ENCODE results near the gene LRRC3.

LRRC3 gene

DNA sequence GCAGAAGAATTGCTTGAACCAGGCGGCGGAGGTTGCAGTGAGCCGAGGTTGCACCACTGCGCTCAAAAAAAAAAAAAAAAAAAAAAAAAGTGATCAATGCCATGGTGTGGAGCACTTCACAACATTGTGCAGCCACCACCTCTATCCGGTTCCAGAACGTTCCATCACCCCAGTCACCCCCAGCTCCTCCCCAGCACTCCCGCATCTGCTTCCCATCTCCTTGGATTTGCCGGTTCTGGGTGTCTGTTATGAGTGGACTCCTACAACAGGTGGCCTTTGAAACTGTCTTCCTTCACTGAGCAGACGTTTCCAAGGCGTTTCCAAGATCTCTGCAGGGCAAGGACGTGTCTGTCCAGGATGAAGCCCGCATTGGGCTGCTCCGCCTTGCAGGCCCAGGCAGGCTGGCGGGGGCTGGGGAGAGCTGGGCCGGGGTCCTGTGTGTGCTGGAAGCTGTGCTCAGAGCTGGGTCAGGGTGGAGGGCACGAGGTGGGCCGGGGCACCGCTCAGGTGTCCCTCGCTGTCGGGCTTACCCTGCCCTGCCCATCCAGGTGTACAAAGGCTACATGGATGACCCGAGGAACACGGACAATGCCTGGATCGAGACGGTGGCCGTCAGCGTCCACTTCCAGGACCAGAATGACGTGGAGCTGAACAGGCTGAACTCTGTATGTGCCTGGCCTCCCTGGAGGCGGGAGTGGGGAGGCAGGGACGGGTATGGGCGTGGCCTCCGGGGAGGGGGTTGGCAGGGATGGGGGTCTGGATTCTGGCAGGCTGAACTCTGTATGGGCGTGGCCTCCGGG, 14.9 kb upstream of the LRRC3 start:
- no peak for DNase-seq

DNA sequence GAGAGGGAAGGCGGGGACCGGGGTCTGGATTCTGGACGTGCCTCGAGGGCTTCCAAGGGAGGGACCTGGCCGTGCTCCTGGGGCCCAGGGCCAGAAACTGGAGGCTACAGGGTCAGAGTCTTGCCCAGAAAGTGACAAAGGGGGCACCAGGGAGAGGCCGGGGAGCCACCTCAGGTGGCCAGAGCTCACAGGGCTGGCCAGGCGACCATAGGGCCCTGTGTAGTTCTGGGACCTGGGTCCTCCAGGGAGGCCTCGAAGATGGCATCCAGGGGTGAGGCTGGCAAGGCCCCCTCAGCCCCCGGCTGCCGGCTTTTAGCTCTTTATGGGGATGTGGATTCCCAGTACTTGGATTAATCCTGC, 14.3 kb upstream of the LRRC3 start:
- no peak for DNase-seq

DNA sequence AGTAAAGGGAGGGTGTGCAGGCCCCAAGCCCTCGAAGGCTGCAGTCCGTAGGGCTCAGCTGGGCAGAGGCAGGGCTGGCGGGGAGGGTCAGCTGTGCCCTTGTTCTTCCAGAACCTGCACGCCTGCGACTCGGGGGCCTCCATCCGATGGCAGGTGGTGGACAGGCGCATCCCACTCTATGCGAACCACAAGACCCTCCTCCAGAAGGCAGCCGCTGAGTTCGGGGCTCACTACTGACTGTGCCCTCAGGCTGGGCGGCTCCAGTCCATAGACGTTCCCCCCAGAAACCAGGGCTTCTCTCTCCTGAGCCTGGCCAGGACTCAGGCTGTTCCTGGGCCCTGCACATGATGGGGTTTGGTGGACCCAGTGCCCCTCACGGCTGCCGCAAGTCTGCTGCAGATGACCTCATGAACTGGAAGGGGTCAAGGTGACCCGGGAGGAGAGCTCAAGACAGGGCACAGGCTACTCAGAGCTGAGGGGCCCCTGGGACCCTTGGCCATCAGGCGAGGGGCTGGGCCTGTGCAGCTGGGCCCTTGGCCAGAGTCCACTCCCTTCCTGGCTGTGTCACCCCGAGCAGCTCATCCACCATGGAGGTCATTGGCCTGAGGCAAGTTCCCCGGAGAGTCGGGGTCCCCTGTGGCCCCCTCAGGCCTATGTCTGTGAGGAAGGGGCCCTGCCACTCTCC, 13.6 kb upstream of the LRRC3 start:
- DNase-seq, result no peak

- no peak for DNase-seq
Measured at GRCh38 chr21:44442266-44443125, 12.8 kb upstream of the LRRC3 start.

DNA sequence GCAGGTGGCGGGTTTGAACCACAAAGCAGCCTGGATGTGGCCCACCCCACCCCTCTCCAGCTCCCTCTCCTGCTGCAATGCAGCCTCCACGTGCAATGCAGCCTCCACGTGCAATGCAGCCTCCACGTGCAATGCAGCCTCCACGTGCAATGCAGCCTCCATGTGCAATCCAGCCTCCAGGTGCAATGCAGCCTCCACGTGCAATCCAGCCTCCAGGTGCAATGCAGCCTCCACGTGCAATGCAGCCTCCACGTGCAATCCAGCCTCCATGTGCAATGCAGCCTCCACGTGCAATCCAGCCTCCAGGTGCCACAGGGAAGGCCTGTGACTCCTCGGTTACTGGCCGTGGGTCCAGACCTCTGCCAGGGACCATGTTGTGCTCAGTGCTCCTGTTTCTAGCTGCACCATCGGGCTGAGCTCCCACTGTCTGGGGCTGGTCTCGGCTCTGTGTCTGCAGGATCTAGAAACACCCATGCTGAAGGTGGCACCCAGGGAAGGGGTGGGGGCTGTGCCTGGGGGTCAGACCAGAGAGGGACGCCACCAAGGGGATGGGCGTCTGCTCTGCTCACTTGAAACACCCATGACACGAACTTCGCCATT, 11.9 kb upstream of the LRRC3 start:
- no peak for DNase-seq

- no peak for DNase-seq
Measured at GRCh38 chr21:44443891-44444285, 11.4 kb upstream of the LRRC3 start.

GRCh38 chr21:44444286-44444931, 10.9 kb upstream of the LRRC3 start:
- no peak for DNase-seq

- DNase-seq, result no peak
Measured at GRCh38 chr21:44445145-44445812, 10.0 kb upstream of the LRRC3 start.

GRCh38 chr21:44448651-44449131, 6.6 kb upstream of the LRRC3 start:
- DNase-seq, result no peak

GRCh38 chr21:44449473-44450363, 5.6 kb upstream of the LRRC3 start:
- DNase-seq, result no peak

- DNase-seq, result no peak
Measured at GRCh38 chr21:44450402-44450801, 4.9 kb upstream of the LRRC3 start.

GRCh38 chr21:44450999-44451398, 4.3 kb upstream of the LRRC3 start:
- DNase-seq, result no peak

- no peak for DNase-seq
Measured at GRCh38 chr21:44453120-44453519, 2.2 kb upstream of the LRRC3 start.

DNA sequence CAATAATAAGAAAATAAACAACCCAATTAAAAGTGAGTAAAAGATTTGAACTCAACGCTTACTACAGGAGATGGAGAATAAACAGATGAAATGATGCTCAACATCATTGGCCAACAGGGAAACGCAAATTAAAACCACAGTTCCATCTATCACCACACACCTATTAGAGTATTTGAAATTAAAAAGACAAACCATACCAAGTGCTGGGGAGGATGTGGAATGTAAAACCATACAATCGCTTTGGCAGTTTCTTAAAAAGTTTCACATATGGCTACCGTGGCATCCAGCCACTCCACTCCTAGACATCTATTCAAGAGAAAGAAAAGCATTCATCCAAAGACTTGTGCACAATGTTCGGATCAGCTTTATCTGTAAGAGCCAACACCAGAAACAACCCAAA, 1.3 kb upstream of the LRRC3 start:
- DNase-seq, result no peak

DNA sequence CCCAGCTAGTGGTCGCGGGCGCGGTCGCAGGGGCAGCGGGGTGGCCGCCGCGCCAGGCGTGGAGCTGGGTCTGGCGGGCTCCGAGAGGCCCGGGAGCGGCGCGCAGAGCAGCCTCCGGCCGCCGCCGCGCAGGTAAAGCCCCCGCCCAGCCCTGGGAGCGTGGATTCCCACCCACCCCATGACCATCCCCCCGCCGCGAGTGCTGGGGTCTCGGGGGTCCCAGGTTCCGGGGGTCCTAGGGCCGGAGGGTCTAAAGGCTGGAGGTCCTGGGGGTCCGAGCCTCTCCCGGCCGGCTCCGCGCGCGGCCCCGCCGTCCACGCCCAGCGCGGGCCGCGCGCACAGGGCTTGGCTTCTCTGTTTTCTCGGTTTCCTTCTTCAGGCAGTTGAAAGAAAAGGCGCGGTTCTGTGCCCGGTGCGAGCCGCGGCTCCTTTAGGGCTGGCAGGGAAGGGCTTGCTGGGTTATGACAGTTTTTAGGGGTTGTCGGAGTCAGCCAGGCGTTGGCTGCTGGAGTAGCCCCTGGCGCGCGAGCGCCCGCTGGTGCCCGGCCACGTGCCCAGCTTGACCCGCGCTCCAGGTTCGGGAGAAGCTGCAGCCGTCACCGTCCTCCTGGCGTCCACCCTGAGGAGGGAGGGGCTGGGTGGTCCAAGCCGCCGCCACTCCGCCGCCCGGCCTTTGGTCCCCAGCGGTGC, 359 bp downstream of the LRRC3 start:
- peak in 5 of 6 experiments; percentile 32 to 79 (median 56) for DNase-seq

DNA sequence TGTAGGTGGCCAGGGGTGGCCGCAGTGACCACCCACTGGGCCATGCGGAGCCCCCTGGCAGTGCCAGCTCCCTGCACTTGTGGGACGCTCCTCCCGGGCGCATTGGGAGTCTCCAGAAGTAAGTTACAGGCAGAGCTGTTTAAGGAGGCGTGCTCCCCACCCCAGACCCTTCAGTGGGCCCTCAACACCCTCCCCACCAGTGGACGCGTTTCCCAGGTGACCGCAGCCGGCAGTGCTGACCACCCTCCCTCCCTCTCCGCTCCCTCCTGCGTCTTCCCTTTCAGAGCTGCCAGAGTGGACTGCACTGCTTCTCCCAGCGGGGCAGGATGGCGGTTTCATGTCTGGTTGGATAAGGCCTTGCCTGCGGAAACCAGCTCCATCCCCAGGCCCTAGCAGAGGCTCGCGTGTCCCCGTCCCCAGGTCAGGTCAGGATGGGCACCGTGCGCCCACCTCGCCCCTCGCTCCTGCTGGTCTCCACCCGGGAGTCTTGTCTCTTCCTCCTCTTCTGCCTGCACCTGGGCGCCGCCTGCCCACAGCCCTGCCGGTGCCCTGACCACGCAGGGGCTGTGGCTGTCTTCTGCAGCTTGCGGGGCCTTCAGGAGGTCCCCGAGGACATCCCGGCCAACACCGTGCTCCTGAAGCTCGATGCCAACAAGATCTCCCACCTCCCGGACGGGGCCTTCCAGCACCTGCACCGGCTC, 1.1 kb downstream of the LRRC3 start:
- DNase-seq, result no peak

DNA sequence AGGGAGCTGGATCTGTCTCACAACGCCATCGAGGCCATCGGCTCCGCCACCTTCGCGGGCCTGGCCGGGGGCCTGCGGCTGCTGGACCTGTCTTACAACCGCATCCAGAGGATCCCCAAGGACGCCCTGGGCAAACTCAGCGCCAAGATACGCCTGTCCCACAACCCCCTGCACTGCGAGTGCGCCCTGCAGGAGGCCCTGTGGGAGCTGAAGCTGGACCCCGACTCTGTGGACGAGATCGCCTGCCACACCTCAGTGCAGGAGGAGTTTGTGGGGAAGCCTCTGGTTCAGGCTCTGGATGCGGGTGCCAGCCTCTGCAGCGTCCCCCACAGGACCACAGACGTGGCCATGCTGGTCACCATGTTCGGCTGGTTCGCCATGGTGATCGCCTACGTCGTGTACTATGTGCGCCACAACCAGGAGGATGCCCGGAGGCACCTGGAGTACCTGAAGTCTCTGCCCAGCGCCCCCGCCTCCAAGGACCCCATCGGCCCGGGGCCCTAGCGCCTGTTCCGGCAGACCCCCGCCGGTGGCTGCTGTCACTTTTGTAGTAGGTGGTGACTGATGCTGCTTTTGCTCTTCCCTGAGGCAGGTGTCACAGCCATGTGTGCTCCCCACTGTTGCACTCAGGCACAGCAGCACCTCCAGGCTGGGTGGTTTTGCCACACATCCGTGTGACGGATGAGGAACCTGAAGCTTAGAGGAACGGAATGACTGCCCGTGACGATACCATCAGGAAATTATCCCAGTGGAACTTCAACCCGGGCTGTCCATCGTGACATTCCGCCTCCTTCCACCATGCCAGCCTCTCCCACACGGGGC, 1.8 kb downstream of the LRRC3 start:
- no peak for DNase-seq

GRCh38 chr21:44458971-44459711, 3.8 kb downstream of the LRRC3 start:
- no peak for DNase-seq
